ENCODE results near the gene USH2A.

GRCh38 chr1:216113181-216113580 lies 310.1 kb downstream of the USH2A start:
- TF ChIP-seq, protein P1, sequence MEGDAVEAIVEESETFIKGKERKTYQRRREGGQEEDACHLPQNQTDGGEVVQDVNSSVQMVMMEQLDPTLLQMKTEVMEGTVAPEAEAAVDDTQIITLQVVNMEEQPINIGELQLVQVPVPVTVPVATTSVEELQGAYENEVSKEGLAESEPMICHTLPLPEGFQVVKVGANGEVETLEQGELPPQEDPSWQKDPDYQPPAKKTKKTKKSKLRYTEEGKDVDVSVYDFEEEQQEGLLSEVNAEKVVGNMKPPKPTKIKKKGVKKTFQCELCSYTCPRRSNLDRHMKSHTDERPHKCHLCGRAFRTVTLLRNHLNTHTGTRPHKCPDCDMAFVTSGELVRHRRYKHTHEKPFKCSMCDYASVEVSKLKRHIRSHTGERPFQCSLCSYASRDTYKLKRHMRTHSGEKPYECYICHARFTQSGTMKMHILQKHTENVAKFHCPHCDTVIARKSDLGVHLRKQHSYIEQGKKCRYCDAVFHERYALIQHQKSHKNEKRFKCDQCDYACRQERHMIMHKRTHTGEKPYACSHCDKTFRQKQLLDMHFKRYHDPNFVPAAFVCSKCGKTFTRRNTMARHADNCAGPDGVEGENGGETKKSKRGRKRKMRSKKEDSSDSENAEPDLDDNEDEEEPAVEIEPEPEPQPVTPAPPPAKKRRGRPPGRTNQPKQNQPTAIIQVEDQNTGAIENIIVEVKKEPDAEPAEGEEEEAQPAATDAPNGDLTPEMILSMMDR (IDR thresholded peaks at IDR 0.05), result no peak
- no peak for TF ChIP-seq EZH2 (IDR thresholded peaks at IDR 0.05)
- no peak for TF ChIP-seq EZH2phosphoT487 (IDR thresholded peaks at IDR 0.05)
